IMR-90 (cell line): ENCODE results near the gene ACOX2. TPM values are rescaled to one million over a fixed set of nuclear protein-coding genes. Genes with fewer than 3 reads are reported as not detected.

ENCODE experiments used
- ATAC-seq: fragments of 200-7000 bp; cut with Tn5 transposase; 2 replicates; pipeline ENCODE4 v1.9.1; 2020; ENCODE audit warnings: low read depth, mild to moderate bottlenecking, moderate library complexity
- BruUV-seq: library from RNA; stranded (reverse); fragments of 400-500 nt; replicated peaks from 2 replicates; lab custom pipeline; 2021; lab: Mats Ljungman, UMichigan
- CTCF ChIA-PET: fragments of 300-600 bp; formaldehyde crosslinking; extraction: SDS; loops from one replicate; lab custom pipeline; 2021; ENCODE audit warnings: antibody characterized with exemption; lab: Yijun Ruan, JAX
- POLR2A ChIA-PET: fragments of 300-600 bp; sonication (Branson Sonifier 250); formaldehyde crosslinking; loops from one replicate; lab custom pipeline; 2022; ENCODE audit warnings: antibody characterized with exemption; ENCODE audit not compliant: unreplicated experiment; lab: Charles Lee
- DNase-seq: peaks from one replicate; pipeline ENCODE4 v3.0.0; 2013
- H2AFZ ChIP-seq: replicated peaks from 2 replicates; pipeline ENCODE3; 2013; ENCODE audit warnings: low read length, mild to moderate bottlenecking; ENCODE audit not compliant: poor library complexity
- H2AK5ac ChIP-seq: 2 replicates; pipeline ENCODE4 v1.6.1; 2013; ENCODE audit warnings: low read depth, low read length, inconsistent platforms
- H2AK9ac ChIP-seq: replicated peaks from 2 replicates; pipeline ENCODE3; 2013; ENCODE audit warnings: mild to moderate bottlenecking, low read depth, low read length, moderate library complexity; ENCODE audit not compliant: poor library complexity
- H2BK120ac ChIP-seq: 2 replicates; pipeline ENCODE4 v1.6.1; 2013; ENCODE audit warnings: low read depth, low read length, inconsistent platforms
- H2BK15ac ChIP-seq: 3 replicates; pipeline ENCODE4 v1.6.1; 2013; ENCODE audit warnings: low read depth, low read length, inconsistent platforms
- H2BK20ac ChIP-seq: 2 replicates; pipeline ENCODE4 v1.6.1; 2013; ENCODE audit warnings: low read depth, mild to moderate bottlenecking, inconsistent platforms, low read length, moderate library complexity
- H2BK5ac ChIP-seq: 2 replicates; pipeline ENCODE4 v1.6.1; 2013; ENCODE audit warnings: mild to moderate bottlenecking, low read depth, low read length, inconsistent platforms; ENCODE audit not compliant: poor library complexity, severe bottlenecking
- H3K14ac ChIP-seq: replicated peaks from 2 replicates; pipeline ENCODE4 v1.6.1; 2013; ENCODE audit warnings: low read depth, low read length, inconsistent platforms
- H3K18ac ChIP-seq: 2 replicates; pipeline ENCODE4 v1.6.1; 2013; ENCODE audit warnings: low read depth, low read length, control low read depth
- H3K23ac ChIP-seq: 2 replicates; pipeline ENCODE4 v1.6.1; 2013; ENCODE audit warnings: low read depth, low read length, inconsistent platforms
- H3K27ac ChIP-seq: 2 replicates; pipeline ENCODE4 v1.5.1; 2013; ENCODE audit warnings: mild to moderate bottlenecking, control low read depth, low read length; ENCODE audit not compliant: insufficient read depth
- H3K27me3 ChIP-seq: 2 replicates; pipeline ENCODE4 v1.6.1; 2013; ENCODE audit warnings: low read length; ENCODE audit not compliant: control insufficient read depth, insufficient read depth
- H3K36me3 ChIP-seq: 2 replicates; pipeline ENCODE4 v1.6.1; 2013; ENCODE audit warnings: low read length, mixed read lengths; ENCODE audit not compliant: control insufficient read depth, insufficient read depth
- H3K4ac ChIP-seq: 2 replicates; pipeline ENCODE4 v1.6.1; 2013; ENCODE audit warnings: low read depth, low read length, inconsistent platforms
- H3K4me1 ChIP-seq: 2 replicates; pipeline ENCODE4 v1.6.1; 2013; ENCODE audit warnings: low read length, mixed read lengths; ENCODE audit not compliant: control insufficient read depth, insufficient read depth
- H3K4me2 ChIP-seq: 2 replicates; pipeline ENCODE4 v1.6.1; 2013; ENCODE audit warnings: low read depth, mild to moderate bottlenecking, control low read depth, low read length, moderate library complexity
- H3K4me3 ChIP-seq: 2 replicates; pipeline ENCODE4 v1.5.1; 2013; ENCODE audit warnings: low read depth, mild to moderate bottlenecking, control low read depth, low read length, moderate library complexity; ENCODE audit not compliant: insufficient read depth
- H3K56ac ChIP-seq: 2 replicates; pipeline ENCODE4 v1.6.1; 2013; ENCODE audit warnings: low read length, inconsistent platforms; ENCODE audit not compliant: insufficient read depth; ENCODE audit errors: extremely low read depth
- H3K79me1 ChIP-seq, 2 experiments: 2 replicates each; pipeline ENCODE4 v1.6.1; 2013; ENCODE audit warnings: low read length in 2 of 2, inconsistent platforms in 1 of 2, low read depth in 1 of 2
- H3K9ac ChIP-seq: 2 replicates; pipeline ENCODE4 v1.6.1; 2013; ENCODE audit warnings: low read depth, low read length, control low read depth
- H3K9me1 ChIP-seq: 2 replicates; pipeline ENCODE4 v1.6.1; 2013; ENCODE audit warnings: low read length, inconsistent platforms; ENCODE audit not compliant: insufficient read depth
- H3K9me3 ChIP-seq: 2 replicates; pipeline ENCODE4 v1.6.1; 2013; ENCODE audit warnings: low read length; ENCODE audit not compliant: control insufficient read depth, insufficient read depth
- H4K20me1 ChIP-seq: 2 replicates; pipeline ENCODE4 v1.6.1; 2013; ENCODE audit warnings: low read length, inconsistent platforms; ENCODE audit not compliant: insufficient read depth
- H4K5ac ChIP-seq: 2 replicates; pipeline ENCODE4 v1.6.1; 2013; ENCODE audit warnings: mild to moderate bottlenecking, low read depth, low read length, control low read depth
- H4K8ac ChIP-seq, 2 experiments: 2 replicates each; pipeline ENCODE4 v1.6.1; 2013; ENCODE audit warnings: low read depth in 2 of 2, low read length in 2 of 2, control low read depth in 1 of 2, inconsistent platforms in 1 of 2
- H4K91ac ChIP-seq: 2 replicates; pipeline ENCODE4 v1.6.1; 2013; ENCODE audit warnings: low read depth, low read length, inconsistent platforms; ENCODE audit not compliant: insufficient read depth
- MAZ ChIP-seq: IDR thresholded peaks from 2 replicates; pipeline ENCODE4 v1.6.1; 2012; ENCODE audit warnings: low read depth, mild to moderate bottlenecking, low read length, improper control_type of control experiment, moderate library complexity, borderline replicate concordance
- RFX5 ChIP-seq: IDR thresholded peaks from 2 replicates; pipeline ENCODE4 v1.8.0; 2012; ENCODE audit warnings: low read depth, mild to moderate bottlenecking, low read length, moderate library complexity
- WGBS, 2 experiments: methylation state at CpG; one replicate each; pipeline versions ENCODE4 v1.1.5 to v1.1.7; 2013; ENCODE audit warnings: missing lambda C conversion rate in 2 of 2; ENCODE audit not compliant: insufficient read length in 1 of 2; ENCODE audit errors: extremely low coverage in 2 of 2; 5-methylcytosine and 5-hydroxymethylcytosine counted together
- dilution Hi-C: fragments of 300-500 bp; cut with HindIII; formaldehyde crosslinking; loops from one replicate; pipeline ENCODE4 v1.14.3; 2018; ENCODE audit warnings: low sequenced_read_pairs; ENCODE audit not compliant: unreplicated experiment
- in situ Hi-C: fragments of 300-500 bp; cut with MboI; formaldehyde crosslinking; loops from 3 replicates; pipeline ENCODE4 v1.14.3; 2019; ENCODE audit warnings: low sequenced_read_pairs, inconsistent platforms, mixed read lengths
- intact Hi-C: fragments of 100-400 bp; cut with micrococcal nuclease; formaldehyde crosslinking; loops from 2 replicates; pipeline ENCODE4 v1.10.0; 2022
- polyA plus RNA-seq, 3 experiments: library from polyadenylated mRNA; depleted of rRNA; stranded (reverse); fragments of >200 nt; gene quantifications; 2 replicates each; pipeline ENCODE4 v1.2.3, GENCODE V29; 2012; ENCODE audit warnings: low replicate concordance in 1 of 3
- total RNA-seq: library from RNA; depleted of rRNA; stranded (reverse); fragments of >200 nt; gene quantifications from 2 replicates; pipeline ENCODE4 v1.2.3, GENCODE V29; 2012
- TF ChIP-seq, protein P1 (sequence below): fragments of 150-350 bp; IDR thresholded peaks from 2 replicates; pipeline ENCODE4 v1.6.1; 2016; ENCODE audit warnings: low read depth, mild to moderate bottlenecking, low read length, moderate library complexity, borderline replicate concordance

The ACOX2 gene
- total and polyA plus RNA-seq, 2 of the 4 experiments (the other 2 are of a cell fraction), result 15.6 to 32.9 TPM

DNA sequence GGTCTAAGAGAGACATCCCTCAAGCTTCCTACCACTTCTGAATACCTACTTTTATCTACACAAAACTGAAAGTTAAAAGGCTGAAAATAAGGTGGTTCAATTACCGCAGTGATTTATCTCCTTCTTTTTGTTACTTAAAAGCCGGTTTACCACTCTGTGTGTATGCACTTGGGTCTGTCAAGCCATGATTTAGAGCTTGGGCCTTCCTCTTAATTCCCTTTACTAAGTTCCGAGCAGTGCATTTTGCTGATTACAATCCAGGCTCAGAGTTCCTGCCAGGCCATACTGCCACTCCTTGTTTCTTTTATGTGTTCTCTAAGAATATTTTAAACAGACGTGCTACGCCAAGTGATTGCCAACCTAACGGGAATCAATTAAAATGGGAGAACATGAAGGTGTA lies 28.6 kb downstream of the ACOX2 start:
- TF ChIP-seq, protein P1, sequence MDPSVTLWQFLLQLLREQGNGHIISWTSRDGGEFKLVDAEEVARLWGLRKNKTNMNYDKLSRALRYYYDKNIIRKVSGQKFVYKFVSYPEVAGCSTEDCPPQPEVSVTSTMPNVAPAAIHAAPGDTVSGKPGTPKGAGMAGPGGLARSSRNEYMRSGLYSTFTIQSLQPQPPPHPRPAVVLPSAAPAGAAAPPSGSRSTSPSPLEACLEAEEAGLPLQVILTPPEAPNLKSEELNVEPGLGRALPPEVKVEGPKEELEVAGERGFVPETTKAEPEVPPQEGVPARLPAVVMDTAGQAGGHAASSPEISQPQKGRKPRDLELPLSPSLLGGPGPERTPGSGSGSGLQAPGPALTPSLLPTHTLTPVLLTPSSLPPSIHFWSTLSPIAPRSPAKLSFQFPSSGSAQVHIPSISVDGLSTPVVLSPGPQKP, result no peak
- TF ChIP-seq RFX5 (no peak), MAZ (no peak)
- Histone ChIP-seq H3K4me2 (no peak overlapping the region), H4K5ac (no peak overlapping the region), H3K36me3 (peaks cover 8% of the 10 kb centered on the region), H3K9me1 (no peaks in the 10 kb centered on the region), H4K8ac (no peak overlapping the region), H2AK9ac (no peak overlapping the region), H3K4ac (no peak overlapping the region), H2AFZ (no peak overlapping the region), H3K27me3 (no peaks in the 10 kb centered on the region), H4K20me1 (no peaks in the 10 kb centered on the region), H3K27ac (no peak overlapping the region), H2BK15ac (no peak overlapping the region), H3K18ac (no peak overlapping the region), H3K56ac (no peak overlapping the region), H3K4me3 (no peak overlapping the region), H3K79me1 (peaks cover 2 to 3% of the 10 kb centered on the region in 2 experiments; a peak in 2 of 4 replicates), H3K9me3 (no peaks in the 10 kb centered on the region), H2AK5ac (no peak overlapping the region), H4K91ac (no peak overlapping the region), H2BK120ac (no peak overlapping the region), H3K23ac (no peak overlapping the region), H2BK5ac (no peak overlapping the region), H3K9ac (no peak overlapping the region), H2BK20ac (no peak overlapping the region), H3K4me1 (no peaks in the 10 kb centered on the region), H3K14ac (no peak overlapping the region)
- dilution Hi-C loops (no loop called here), in situ Hi-C loops (no loop called here), intact Hi-C loops (no loop called here)
- ChIA-PET POLR2A (no interaction called here), CTCF (no interaction called here)
- WGBS, 2 experiments, result no CpG with 5 or more reads among the region's 6 CpGs
- ATAC-seq (no peak), DNase-seq (no peak)
- no TSS peak for BruUV-seq
